ENCODE results near the gene LAMB2.

DNA sequence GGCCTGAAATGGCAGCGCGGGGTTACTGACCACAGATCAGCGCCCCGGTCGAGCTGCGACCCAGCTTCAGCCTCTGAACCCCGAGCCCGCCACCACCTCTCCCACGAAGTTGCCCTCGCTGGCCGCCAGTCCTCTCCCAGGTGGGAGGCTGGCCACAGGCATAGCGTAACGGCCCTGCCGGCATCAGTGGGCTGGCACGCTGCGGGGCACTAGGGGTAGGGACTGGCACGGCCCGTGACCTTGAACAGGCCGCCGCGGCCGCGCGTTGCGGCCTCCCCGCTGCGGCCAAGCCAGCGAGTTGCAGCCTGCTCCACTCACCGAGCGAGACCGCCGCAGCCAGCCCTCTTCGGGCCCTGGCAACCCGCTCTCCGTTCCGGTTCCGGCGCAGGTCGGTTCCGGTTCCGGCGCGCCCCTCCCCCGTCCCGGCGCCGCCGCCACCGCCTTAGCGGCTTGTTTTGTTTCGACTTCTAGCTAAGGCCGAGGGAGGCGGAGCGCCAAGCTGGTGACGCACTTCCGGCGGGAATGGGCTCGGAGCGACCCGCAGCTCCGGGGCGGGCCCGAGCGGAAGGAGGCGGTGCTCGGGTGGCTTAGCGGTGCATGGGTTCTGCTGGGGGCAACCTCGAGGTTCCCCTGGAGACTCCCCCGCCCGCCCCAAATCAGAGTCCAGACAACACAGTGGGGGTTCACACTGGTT, 12.3 kb downstream of the LAMB2 start, which contains the start of gene USP19:
- TF ChIP-seq, protein P1, sequence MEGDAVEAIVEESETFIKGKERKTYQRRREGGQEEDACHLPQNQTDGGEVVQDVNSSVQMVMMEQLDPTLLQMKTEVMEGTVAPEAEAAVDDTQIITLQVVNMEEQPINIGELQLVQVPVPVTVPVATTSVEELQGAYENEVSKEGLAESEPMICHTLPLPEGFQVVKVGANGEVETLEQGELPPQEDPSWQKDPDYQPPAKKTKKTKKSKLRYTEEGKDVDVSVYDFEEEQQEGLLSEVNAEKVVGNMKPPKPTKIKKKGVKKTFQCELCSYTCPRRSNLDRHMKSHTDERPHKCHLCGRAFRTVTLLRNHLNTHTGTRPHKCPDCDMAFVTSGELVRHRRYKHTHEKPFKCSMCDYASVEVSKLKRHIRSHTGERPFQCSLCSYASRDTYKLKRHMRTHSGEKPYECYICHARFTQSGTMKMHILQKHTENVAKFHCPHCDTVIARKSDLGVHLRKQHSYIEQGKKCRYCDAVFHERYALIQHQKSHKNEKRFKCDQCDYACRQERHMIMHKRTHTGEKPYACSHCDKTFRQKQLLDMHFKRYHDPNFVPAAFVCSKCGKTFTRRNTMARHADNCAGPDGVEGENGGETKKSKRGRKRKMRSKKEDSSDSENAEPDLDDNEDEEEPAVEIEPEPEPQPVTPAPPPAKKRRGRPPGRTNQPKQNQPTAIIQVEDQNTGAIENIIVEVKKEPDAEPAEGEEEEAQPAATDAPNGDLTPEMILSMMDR (IDR thresholded peaks at IDR 0.05; ENCODE audit: insufficient read depth, low read length) = no peak
- peak; percentile 78; the same call in 1 of the 2 replicates for TF ChIP-seq POLR2AphosphoS5 (IDR thresholded peaks at IDR 0.05; ENCODE audit: low read depth)
